NCI-H2107 treated with DMSO at 0.1 percent for 48 hours (cell line): ENCODE results near the gene JAG1.

ENCODE experiments used
- DNase-seq: peaks from one replicate; lab custom pipeline; 2025; ENCODE audit not compliant: unreplicated experiment; lab: John Stamatoyannopoulos, UW

The JAG1 gene

DNA sequence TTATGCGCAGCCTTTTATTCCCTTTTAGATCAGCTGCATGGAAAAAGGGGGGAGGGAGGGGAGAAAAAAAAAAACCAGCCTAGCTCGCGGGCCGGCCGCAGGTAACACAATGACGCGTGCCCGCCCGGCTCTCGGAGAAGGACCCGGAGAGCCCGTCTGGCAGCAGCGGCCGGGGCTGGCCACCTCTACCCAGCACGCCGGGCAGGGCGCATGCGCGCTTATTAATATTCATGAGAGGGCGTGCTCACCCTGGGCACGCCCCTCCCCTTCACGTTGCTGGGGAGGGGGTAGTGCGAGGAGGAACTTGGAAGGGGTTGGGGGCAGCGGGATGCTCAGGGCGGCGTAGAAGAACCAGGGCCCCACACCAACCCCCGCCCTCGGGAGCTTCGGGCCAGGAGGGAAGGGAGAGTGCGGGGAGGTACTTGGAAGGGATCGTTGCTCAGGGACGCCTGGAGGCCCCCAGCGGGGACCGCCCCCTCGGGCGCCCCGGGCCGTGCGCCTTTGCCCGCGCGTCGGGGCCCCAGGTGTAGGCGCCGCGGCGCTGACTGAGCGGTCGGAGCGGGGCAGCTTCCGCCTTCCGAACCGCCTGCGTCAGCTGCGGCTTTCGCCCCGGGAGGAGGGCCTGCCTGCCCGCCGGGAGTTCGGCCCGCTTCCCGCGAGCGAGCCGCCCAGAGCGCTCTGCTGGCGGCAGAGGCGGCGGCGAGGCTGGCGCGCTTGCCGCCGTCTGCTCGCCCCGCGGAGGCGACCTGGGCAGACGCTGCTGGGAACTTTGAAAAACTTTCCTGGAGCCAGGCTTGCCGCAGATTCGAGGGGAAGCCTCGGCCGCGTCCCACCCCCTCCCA, at the start of gene JAG1:
Gene JAG1 (minus strand): TSS at position 158 of the 842 bp plus-strand sequence. CDS start 469 bp downstream, outside the sequence.
- DNase-seq: peak; percentile 62

- DNase-seq: no peak
These were observed 48.2 kb upstream of the JAG1 start for GRCh38 chr20:10721976-10722375.

- DNase-seq: no peak
These were observed 47.5 kb upstream of the JAG1 start for GRCh38 chr20:10721137-10721896.

DNA sequence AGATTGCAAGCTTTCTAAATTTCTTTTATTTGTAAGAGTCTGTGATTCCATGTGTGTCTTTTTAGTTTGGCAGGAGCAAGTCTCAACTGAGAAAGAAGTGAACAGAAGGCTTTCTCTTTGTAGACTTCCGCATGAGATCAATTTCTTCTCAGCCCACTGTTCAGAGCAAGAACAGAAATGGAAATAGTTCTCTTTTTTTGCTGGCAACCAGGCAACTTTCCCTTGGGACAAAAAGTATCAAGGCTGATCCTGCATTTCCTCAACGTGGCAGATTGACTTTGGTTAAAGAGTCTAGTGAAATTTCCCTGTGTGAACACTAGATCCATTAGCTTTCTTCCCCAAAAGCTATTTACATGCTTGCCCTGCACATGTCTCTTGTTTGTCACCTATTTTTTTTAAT, 46.8 kb upstream of the JAG1 start:
- DNase-seq: no peak

DNA sequence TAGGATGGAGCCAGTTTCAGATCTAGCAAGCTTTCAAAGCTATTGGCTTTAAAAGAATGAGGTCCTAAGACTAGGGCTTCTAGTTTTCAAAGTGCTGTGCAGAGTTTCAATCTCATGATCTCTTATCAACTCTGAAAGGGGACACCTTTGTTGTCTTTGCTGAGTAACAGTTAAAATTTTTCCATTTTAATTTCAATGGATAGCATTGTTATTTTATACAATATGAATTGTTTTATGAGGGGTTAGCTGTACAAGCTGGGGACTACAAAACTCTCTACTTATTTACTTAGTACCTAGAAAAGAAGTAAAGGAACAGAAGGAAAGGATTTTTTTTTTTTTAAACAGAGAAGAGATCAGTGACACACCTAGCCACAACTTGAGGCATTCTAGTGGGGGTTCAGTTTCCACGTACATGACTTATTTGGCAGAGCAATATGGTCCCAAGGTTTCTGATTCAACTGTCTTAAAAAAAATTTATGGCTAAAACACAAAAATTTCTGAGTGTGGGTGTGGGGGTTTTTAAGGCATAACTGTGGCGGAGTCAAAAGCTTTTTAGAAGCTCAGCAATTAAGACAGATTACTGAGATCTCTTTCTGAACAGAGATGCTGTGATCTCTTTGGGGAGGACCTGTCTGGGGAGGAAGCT, 46.1 kb upstream of the JAG1 start:
- no peak for DNase-seq

DNA sequence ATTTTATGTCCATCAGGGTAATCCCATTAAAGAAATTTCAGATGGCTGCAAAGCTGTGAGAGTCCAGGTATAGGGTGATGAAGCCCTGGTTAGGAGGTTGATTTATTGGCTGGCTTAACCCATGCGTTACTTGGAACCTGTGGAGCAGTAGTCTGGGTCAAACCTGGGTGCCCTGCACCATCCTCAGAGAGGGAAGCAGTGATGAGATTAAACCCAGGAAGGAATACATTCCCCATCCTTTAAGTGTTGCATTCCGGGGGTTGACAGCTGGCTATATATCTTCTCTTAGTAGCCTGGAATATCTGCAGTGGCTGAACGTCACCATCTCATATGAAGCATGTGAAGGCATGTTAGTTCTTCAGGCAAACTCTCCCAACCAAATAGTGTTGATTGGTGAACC, 44.9 kb upstream of the JAG1 start:
- no peak for DNase-seq

DNA sequence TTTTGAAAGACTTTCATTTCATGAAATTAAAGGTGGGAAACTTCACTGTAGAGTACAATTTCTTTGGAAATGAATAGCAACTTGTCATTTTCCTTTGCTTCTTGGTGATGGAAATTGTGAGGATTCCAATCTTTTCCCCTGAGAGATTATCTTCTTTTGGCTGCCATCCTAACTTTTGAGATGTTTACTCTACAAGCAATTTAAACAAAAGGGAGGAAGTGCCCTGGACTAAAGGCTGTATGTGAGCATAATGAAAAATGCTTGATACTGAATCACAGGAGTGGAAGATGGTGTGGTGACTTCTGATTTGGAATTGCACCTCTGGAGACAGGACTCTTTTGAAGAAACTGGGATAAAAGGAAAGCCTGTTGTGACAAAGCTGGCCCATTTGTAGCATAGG, 43.1 kb upstream of the JAG1 start:
- no peak for DNase-seq

- no peak for DNase-seq
These were observed 41.2 kb upstream of the JAG1 start for GRCh38 chr20:10715035-10715434.

DNA sequence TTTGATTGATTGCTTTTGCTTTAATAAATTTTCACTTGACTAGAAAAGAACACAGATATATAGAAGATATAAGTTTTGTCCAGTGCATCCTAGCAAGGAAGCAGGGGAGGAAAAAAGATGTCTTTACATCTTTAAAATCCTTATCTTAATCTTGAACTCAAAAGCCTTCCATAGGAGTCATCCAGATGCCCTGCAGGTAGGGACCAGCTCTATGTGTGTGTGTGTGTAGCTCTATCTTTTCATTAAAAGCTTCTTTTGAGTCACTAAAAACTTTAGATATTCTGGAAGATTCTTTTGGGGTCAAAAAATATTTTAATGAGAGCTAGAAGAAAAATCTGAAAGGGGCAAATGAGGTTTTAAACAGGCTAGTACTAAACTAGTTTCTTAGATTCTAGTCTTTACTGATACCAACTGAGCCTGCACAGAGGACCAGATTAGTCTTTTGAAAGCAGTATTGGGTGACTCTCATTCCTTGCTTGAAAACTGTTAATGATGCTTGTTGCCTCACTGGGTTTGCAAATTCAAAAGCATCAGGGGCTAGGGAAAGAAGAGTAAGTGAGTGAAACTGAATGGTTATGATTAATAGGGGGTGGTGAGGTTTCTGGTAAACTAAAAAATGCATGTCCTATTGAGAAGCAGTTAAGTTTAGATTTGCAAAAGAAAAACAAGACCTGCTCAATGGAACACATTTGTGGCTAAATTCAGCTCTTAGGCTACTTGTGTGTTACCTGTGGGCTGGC, 40.6 kb upstream of the JAG1 start:
- no peak for DNase-seq

GRCh38 chr20:10713161-10713560, 39.4 kb upstream of the JAG1 start:
- no peak for DNase-seq

- DNase-seq: no peak
These were observed 38.2 kb upstream of the JAG1 start for GRCh38 chr20:10711903-10712451.

DNA sequence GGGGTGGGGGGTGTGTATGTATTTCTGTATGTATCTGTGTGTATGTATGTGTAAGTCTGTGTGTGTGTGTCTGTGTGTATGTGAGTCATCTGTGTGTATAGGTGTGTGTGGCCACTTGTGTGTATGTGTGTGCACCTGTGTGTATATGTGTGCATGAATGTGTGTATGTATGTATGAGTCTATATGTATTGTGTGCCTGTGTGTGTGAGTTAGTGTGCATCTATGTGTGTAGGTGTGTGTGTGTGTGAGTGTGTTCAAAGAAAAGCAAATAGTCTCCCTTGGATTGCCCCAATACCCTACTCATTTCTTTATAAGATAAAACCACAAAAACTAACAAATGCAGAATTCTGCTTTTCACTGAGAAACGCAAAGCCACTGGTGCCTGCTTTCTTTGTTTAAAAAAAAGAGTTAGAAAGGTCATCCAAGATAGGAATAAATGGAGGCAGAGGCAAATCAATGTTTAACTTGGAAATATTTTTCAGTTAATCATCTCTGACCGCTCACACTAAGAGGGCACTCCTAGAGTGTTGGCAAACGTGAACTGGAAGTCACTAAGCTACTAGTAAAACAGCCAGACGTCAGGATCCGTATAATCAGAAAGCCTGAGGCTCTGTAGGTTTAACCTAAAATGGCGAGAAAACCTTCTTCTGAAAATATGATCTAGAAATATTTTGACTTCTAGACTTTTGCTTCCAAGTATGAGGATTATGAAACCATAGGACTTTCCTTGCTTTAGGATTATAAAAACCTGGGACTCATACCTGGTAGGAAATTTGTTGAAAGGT, 37.4 kb upstream of the JAG1 start:
- DNase-seq: no peak

DNA sequence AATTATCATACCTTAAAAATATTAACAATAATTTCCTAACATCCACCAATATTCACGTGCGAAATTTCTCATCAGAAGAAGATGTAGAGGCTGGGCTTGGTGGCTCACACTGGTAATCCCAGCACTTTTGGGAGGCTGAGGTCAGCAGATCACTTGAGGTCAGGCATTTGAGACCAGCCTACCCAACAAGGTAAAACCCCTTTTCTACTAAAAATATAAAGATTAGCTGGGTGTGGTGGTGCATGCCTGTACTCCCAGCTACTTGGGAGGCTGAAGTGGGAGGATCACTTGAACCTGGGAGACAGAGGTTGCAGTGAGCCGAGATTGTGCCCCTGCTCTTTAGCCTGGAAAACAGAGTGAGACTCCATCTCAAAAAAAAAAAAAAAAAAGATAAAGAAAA, 36.1 kb upstream of the JAG1 start:
- DNase-seq: no peak

GRCh38 chr20:10708351-10709185, 34.8 kb upstream of the JAG1 start:
- DNase-seq: no peak

- DNase-seq: no peak
These were observed 34.0 kb upstream of the JAG1 start for GRCh38 chr20:10707791-10708190.

DNA sequence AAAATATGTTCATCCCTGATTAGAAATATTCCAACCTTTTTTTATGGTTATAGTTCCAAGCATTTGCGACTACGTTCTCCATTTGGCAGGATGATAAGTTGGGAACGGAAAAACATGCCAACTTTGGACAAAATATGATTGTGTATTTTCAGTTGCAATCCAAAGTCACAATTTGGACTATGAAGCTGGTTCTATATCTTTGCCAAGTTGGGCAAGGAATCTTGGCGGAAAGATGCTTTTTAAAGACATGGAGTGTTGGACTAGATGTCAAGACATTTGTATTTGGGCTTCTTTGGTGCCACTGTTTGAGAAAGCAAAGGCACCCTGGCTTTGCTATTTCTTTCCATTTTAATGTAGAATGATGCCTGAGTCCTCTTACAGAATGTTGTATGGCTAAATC, 33.3 kb upstream of the JAG1 start:
- no peak for DNase-seq

- no peak for DNase-seq
These were observed 32.6 kb upstream of the JAG1 start for GRCh38 chr20:10706460-10706811.

DNA sequence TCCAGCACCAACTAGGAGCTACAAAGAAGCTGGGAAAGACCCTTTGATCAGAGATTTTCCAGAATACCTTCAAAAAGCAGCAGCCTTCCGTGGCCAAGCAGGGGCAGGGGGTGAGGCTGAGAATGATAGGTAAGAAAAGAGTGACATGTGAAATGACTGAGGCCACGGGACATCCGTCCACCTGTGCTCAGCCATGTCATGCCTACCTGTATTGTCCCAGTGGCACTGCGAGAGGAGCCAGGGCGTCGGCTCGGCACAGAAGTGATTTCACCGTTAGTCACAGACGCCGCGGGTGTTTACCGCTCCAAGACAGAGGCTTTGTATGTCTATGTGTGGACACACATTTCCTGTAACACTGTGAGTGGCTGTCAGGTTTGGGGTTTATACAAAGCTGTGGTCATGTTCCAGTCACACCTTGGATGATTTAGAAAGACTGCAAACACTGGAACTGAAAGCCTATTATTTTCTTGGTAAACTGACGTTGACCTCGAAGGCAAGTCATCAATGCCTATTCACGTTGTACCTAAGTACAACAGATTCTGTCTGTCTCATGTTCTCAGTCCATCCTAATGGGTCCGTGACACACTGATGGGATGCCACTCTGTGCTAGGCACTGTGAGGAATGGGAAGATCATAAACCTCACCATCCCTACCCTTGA, 32.1 kb upstream of the JAG1 start:
- no peak for DNase-seq

GRCh38 chr20:10701607-10702006, 27.8 kb upstream of the JAG1 start:
- no peak for DNase-seq
